ENCODE measurements around the gene RNF123. TPM values are rescaled to one million over a fixed set of nuclear protein-coding genes. Genes with fewer than 3 reads are reported as not detected.

Gene RNF123
- total RNA-seq, 2 donors from 2014 or later, result 36.4 to 39.3 TPM

DNA sequence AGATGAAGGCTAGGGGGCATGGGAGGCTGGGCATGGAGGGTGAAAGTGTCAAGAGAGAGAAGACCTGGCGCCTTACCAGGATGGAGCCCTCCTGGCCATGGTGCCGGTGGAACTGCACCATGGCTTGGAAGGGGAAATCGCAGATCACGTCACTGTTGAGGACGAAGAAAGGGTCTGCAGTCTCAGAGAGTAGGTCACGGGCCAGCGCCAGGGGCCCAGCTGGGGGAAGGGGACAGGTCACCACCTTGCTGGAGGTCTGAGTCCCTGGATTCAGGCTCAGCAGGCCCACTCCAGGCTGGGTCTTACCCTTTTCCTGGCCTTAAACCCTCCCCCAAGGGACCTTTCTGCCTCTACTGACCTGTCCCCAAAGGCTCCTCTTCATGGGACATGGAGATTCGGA is 33.5 kb downstream of the RNF123 start:
- DNase-seq, result no peak
- Histone ChIP-seq H3K4me1 (peaks cover 34% of the 10 kb centered on the region), H3K27ac (peak overlapping the region; percentile 94), H3K36me3 (peaks cover 7% of the 10 kb centered on the region), H3K4me3 (peak overlapping the region; percentile 86), H3K27me3 (no peaks in the 10 kb centered on the region), H3K9me3 (no peaks in the 10 kb centered on the region), H3K9ac (ENCODE audit: low read depth in 2 of 2, low read length in 2 of 2) (peak overlapping the region; percentile 93 to 99)
- TF ChIP-seq, protein P1, sequence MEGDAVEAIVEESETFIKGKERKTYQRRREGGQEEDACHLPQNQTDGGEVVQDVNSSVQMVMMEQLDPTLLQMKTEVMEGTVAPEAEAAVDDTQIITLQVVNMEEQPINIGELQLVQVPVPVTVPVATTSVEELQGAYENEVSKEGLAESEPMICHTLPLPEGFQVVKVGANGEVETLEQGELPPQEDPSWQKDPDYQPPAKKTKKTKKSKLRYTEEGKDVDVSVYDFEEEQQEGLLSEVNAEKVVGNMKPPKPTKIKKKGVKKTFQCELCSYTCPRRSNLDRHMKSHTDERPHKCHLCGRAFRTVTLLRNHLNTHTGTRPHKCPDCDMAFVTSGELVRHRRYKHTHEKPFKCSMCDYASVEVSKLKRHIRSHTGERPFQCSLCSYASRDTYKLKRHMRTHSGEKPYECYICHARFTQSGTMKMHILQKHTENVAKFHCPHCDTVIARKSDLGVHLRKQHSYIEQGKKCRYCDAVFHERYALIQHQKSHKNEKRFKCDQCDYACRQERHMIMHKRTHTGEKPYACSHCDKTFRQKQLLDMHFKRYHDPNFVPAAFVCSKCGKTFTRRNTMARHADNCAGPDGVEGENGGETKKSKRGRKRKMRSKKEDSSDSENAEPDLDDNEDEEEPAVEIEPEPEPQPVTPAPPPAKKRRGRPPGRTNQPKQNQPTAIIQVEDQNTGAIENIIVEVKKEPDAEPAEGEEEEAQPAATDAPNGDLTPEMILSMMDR (IDR thresholded peaks at IDR 0.05), result no peak
- intact Hi-C loops (cut with DNase I), result no loop called here

DNA sequence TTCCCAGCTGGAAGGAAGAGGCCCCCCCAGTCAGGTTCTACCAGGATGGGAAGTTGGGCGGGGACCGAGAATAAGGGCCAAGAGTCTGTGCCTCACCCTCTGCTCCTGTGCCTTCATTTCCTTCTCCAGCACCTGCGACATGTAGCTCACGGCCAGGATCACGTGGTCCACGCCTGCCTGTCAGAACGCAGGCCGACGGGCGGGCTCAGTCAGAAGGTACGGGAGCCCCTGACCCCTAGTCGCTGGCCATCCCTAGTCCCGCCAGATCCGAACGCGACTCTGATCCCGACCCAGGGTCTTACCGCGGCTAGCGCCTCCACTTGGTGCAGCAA is 33.9 kb downstream of the RNF123 start:
- Histone ChIP-seq H3K4me1 (peaks cover 33% of the 10 kb centered on the region), H3K9me3 (no peaks in the 10 kb centered on the region), H3K4me3 (peak overlapping the region; percentile 86), H3K36me3 (peaks cover 7% of the 10 kb centered on the region), H3K27me3 (no peaks in the 10 kb centered on the region), H3K27ac (peak overlapping the region; percentile 94), H3K9ac (ENCODE audit: low read depth in 2 of 2, low read length in 2 of 2) (peak overlapping the region; percentile 93 to 99)
- DNase-seq, result peak; percentile 88
- intact Hi-C loops (cut with DNase I), result no loop called here
- TF ChIP-seq, protein P1 (IDR thresholded peaks at IDR 0.05), result no peak

DNA sequence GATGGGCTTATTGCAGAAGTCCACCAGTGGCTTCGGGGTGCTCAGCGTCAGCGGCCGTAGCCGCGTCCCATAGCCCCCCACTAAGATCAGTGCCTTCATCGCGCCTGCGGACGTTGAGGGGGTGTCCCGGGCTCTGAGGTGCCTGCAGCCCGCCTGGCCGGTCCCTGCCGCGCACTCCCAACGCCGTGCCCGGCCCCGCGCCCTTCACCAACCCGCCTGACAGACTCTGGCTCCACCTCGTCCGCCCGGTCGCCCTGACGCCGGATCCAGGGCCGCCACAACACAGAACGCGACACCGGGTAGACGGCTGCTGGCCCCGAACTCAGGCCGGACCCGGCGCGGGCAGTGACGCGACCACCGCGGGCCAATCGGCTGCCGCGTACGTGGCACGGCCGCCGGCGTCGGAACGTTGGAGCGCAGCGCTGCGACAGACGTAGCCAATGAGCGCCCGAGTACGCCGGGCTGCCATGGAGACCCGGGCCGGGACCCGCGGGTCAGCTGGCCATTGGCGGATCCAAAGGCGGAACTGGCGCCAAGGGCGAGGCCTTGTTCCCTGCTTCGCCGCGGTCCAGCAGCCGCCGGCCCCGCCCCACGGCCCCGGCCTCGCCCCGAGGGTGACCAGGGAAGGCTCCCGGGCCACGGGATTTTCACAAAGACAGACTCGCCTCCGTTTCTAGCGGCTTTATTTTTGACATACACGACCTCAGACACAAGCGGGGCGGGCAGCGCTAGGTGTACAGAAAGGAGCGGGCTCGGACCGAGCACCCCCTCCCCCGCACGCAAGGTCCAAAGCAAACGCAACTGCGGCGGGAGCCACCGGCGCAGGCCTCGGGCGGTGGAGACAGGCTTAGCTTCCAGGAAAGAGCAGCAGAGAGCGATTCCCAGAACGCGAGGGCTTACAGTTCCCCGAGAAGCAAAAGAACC is 34.5 kb downstream of the RNF123 start, which contains the start of gene GMPPB:
TSS of gene GMPPB (minus strand) at position 324 of the 924 bp plus-strand sequence. CDS start at position 99, 225 bp downstream.
- Histone ChIP-seq H3K36me3 (peaks cover 7% of the 10 kb centered on the region), H3K4me1 (peaks cover 27% of the 10 kb centered on the region), H3K27me3 (no peaks in the 10 kb centered on the region), H3K4me3 (peak within 1 kb of the TSS; percentile 86), H3K9me3 (no peaks in the 10 kb centered on the region), H3K27ac (peak within 1 kb of the TSS; percentile 94), H3K9ac (ENCODE audit: low read depth in 2 of 2, low read length in 2 of 2) (peak within 1 kb of the TSS; percentile 93 to 99)
- intact Hi-C loops (cut with DNase I), result no loop called here
- DNase-seq, result peak; percentile 96
- TF ChIP-seq, protein P1 (IDR thresholded peaks at IDR 0.05), result no peak

DNA sequence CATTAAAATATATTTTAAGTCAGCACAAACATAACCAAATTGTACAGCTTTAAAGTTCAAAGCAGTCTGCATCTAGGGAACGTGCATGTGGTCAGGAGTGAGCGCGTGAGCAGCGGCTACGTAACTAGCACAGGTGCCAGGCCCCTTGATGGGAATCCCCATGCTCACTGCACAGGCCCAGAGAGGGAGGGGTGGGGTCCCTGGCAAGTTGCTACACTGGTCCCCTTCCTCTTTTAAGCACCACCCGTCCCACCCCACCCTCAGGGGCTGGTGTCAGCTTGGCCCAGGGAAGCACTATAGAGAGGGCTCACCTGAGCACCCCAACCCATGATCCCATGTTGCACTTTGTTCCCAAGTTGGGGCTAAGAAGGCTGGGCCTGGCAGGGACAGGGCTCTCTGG is 35.2 kb downstream of the RNF123 start:
- H3K9ac ChIP-seq (ENCODE audit: low read depth in 2 of 2, low read length in 2 of 2), result peak overlapping the region; percentile 70 to 87
- H3K36me3 ChIP-seq, result peaks cover 7% of the 10 kb centered on the region
- TF ChIP-seq, protein P1 (IDR thresholded peaks at IDR 0.05), result no peak
- peak overlapping the region; percentile 86 for H3K4me3 ChIP-seq
- H3K4me1 ChIP-seq, result peaks cover 25% of the 10 kb centered on the region
- H3K27me3 ChIP-seq, result no peaks in the 10 kb centered on the region
- no peaks in the 10 kb centered on the region for H3K9me3 ChIP-seq
- intact Hi-C loops (cut with DNase I), result no loop called here
- peak overlapping the region; percentile 94 for H3K27ac ChIP-seq
- no peak for DNase-seq

DNA sequence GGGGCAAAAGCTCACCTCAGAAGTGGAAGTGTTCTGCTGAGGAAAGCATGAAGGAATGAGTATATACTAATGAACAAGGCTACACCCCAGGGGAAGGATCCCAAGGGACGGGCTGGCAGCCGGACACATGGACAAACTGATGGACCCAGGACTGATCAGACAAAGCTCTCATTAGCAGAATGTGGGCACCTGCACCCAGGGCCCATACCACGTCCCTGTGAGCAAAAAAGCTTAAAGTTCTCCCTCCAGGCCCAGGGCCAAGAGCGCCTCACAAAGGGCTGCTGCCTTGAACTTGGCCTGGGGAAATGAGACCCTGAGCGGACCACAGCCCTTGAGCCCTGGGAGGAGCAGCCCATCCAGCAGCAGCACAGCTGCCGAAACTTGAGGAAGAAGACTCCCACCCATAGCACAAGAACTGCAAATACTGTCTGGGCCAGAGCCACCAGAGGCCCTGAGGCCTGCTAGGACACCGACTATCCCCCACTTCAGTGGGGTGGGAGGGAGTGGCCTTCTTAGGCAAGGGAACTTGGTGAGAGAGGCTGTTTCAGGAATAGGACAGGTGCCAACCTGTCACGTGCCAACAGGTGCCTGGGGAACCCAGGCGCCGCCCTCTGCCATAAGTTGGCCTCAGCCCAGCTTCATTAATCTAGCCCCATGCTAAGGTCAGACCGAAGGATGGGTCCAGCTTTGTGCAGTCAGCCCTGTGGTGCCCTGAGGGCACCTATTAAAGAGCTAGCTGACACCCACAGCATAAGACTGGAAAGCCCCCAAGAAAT is 36.7 kb downstream of the RNF123 start:
- Histone ChIP-seq H3K36me3 (peaks cover 7% of the 10 kb centered on the region), H3K9ac (ENCODE audit: low read depth in 2 of 2, low read length in 2 of 2) (peak overlapping the region in 1 of 2 donors; percentile 19), H3K27me3 (no peaks in the 10 kb centered on the region), H3K4me3 (no peak overlapping the region), H3K4me1 (peaks cover 25% of the 10 kb centered on the region), H3K27ac (no peak overlapping the region), H3K9me3 (no peaks in the 10 kb centered on the region)
- peak; percentile 77 for DNase-seq
- TF ChIP-seq, protein P1 (IDR thresholded peaks at IDR 0.05), result no peak
- intact Hi-C loops (cut with DNase I), result no loop called here

All from colonic mucosa (tissue), 4 donors.